ENCODE results near the gene COMMD1.
"Not testable (repeated sequence)": the region's sequence is repeated elsewhere in the genome, so short reads cannot be mapped to it uniquely, and the experiment has no call there.

The COMMD1 gene

DNA sequence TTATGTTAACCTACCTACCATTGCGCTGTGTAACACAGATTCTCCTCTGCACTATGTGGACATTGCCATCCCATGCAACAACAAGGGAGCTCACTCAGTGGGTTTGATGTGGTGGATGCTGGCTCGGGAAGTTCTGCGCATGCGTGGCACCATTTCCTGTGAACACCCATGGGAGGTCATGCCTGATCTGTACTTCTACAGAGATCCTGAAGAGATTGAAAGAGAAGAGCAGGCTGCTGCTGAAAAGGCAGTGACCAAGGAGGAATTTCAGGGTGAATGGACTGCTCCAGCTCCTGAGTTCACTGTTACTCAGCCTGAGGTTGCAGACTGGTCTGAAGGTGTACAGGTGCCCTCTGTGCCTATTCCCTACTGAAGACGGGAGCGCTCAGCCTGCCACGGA, 241.3 kb downstream of the COMMD1 start:
- DNase-seq = not testable (repeated sequence)

- no peak for DNase-seq
These were observed 242.3 kb downstream of the COMMD1 start for GRCh38 chr2:62147610-62148301.

DNA sequence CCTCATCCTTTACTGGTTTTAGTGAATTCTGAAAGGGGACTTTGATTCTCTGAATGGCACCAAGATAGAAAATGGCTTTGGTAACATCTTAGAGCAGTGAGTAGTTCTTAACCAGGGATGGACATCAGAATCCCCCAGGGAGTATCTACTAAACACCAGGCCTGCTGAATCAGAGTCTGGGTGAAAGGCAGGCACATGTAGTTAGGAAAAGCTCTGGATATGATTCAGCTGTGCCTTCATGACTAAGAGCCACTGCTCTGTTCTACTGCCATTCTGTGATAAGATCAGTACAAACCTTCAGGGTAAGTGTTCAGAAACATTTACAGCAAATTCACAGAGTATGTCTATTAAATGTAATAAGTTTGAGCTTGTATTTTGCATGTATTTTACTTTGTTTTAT, 244.2 kb downstream of the COMMD1 start:
- peak; percentile 39 for DNase-seq

DNA sequence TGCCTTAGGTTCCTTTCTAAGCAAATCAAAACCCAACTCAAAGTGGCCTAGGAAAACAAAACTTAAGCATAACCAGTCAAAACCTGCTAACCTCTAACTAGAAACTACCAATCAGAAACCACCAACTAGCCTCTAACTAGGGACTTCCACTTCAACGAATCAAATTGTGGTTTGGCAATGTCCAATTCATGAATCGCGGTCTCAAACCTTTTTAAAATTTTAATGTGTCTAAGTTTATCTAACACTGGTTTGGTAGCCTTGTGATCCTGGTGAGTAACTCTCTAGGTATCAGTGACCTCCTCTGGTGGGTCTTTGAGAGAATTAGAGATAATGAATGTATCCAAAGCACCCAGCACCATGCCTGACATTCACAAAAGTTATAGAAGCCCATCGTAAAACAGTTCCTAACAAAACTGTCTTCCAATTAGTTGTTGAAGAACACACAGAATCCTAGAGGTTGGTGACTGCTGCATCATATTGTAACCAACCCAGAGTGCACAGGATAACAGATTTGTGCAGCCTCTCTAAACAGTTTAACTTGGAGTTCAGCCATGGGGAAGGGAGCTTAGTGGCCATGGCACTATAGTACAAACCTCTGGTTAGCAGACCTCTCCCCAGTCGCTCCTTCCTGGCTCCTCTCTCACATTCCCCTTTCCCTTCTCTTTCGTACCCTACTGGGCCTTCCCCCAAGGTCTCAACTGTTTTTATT, 245.3 kb downstream of the COMMD1 start:
- DNase-seq = no peak

DNA sequence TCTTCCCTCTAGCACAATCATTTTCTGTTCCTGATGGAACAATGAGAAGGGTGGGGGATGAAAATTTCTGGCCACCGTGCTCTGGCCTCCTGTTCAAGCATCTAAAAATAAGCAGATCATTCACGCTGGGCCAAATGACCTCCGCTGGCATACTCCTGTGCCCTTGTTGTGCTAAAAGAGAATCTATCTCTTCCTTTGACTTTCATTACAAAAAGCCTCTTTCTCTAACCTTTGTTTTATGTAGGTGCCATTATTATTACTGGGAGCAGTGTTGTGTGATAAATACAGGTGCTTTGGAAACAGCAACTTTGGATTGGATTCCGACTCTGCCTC, 245.8 kb downstream of the COMMD1 start:
- no peak for DNase-seq

- no peak for DNase-seq
These were observed 246.5 kb downstream of the COMMD1 start for GRCh38 chr2:62152000-62152399.

GRCh38 chr2:62156861-62157496, 251.5 kb downstream of the COMMD1 start:
- no peak for DNase-seq

DNA sequence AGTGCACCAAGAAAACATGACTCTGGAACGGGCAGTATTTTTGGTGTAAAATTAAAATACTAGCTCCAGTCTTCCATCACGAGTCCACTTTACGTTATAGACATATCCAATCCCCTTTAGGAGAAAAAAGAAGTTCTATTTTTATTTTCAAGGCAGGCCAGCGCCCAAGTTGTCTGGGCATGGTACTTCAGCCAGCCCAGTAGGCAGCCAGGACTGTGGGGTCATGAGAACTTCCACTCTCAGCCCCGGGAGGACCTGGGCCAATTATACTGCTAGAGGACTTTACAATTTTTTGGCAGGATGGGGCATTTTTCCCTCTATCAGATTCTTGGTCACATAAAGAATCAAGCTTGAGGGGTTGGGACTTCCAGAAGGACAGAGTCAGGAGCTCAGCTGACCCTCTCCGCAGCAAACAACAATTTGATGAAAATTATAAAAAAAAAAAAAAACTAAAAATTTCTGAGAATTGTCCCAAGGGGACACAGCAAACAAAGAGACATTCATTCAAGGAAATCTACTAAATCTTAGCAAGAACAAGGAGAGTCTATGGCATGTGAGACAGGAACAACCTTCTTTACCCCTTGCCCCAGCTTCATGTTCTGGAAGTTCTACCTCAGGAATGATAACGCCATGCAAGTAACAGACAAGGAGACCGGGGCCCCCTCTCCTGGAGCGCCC, 253.1 kb downstream of the COMMD1 start:
- no peak for DNase-seq

DNA sequence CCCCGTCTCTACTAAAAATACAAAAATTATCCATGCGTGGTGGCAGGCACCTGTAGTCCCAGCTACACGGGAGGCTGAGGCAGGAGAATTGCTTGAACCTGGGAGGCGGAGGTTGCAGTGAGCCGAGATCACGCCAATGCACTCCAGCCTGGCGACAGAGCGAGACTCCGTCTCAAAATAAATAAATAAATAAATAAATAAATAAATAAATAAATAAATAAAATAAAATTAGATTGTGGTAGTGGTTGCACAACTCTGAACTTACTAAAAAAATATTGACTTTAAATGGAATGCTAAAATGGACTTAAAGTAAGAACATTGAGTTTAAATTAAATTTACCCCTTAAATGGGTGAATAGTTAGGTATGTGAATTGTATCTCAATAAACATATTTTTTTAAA, 255.2 kb downstream of the COMMD1 start:
- DNase-seq = not testable (repeated sequence)

GRCh38 chr2:62163106-62163831, 257.8 kb downstream of the COMMD1 start:
- no peak for DNase-seq

DNA sequence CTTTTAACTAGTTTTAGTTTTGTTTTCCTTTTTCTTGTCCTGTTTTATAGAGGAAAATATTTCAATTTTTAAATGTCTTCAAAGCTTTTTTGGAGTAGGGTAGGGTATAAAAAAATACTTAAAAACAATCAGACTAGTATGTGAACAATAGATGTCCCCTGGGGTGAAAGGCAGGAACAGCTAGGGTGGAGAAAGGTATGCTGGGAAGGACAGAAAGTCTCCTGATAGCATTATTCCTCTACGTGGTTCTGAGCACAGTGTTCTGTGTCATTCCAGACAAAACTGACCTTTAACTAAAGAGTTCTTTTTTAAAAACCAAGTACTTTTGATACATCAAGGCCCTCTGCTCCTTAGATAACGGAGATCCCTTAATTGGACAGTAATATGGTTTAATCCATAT, 258.4 kb downstream of the COMMD1 start:
- DNase-seq = no peak

DNA sequence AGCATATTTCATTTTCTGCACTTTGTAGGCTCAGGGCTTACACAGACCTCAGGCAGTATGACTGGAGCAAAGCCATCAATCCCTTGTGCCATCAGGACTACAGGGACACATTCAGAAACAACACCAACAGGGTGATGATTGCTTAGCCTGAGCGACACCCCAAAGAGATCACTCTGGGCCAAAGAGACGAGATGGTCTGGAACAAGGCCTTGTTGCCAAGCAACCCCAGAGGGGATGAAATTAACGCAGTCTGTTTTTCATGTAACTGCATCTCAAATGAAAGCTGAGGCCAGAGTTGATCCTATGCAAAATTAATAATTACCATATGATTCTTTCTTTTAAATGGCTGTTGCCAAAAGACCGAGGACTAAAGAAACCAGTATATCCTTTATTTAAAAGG, 270.3 kb downstream of the COMMD1 start:
- DNase-seq = no peak

DNA sequence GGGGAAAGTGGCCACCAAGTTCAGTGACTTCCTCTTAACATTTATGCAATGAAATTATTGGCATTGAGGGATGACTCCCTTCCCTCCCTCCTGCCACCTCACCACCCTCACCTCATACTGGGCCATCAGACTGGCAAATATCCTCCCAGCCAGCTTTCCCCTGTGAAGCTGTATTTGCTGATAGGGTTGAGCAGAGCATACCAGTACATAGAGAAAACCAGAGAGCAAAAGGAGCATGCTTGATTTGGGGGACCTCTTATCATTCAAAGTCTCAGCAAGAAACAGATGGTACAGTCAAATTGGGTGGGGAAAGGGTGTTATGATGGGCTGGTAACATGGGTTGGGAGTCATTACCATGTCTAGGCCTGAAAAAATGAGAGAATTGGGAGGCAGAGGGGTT, 271.3 kb downstream of the COMMD1 start:
- DNase-seq = no peak

GRCh38 chr2:62177392-62178049, 272.0 kb downstream of the COMMD1 start:
- DNase-seq = no peak

DNA sequence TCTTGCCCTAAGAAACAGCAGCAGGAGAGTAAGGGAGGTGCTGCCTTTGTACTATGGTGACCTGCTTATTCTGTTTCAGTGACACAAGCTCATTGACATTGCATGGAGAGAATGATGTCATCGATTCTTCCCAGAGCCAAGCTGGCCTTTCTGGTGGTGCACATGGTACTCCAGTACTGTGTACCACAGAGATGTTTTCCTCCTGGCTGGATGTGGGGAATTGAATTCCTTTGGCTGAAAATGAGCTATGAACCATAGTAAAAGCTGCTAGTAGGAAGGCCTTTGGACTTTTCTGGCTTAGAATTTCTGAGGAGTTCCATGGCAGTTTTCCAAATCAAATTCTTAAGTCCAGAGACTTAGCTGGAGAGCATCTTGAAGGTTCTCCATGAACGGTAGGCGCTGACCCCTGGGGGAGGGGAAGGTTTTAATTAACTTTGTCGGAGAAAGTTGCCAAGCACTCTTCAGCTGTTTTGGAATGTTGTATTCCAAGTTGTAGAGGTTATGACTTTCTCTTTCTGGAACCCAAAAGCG, 273.3 kb downstream of the COMMD1 start:
- no peak for DNase-seq

- no peak for DNase-seq
These were observed 275.5 kb downstream of the COMMD1 start for GRCh38 chr2:62180975-62181374.

GRCh38 chr2:62181843-62182242, 276.4 kb downstream of the COMMD1 start:
- DNase-seq = no peak

DNA sequence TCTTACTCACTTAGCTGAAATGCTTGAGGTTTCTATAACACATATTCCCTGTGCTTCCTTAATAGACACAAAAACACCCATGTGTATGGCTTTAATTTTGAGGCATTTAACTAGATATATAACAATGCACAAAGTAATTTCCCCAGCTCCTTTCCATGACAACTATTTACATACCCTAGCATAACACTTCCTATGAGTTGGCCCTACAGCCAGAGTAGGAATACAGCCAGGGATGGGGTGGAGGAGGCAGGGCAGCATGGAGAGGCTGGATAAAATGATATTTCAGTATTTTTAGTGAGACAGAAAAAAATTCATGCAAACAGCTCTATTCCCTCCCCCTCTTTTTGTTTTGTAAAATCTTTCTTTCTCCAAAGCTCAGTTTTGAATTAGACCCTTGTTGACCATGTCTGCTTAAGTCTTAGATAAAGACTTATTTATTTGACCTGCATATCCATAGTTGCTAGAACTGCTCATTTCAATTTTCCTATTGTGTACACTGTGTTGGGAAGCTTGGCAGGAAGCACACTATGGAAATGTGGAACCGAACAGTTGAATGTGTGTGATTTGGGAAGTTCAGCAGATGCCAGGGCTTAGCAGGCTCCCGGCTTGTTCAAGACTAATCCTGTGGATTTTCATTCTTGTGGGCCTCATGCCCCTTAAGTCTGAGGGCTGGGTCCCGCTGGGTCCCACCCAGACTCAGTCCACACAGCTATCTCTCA, 279.2 kb downstream of the COMMD1 start:
- no peak for DNase-seq
